NT2/D1 (cell line): ENCODE results near the gene MFNG.

ENCODE experiments used
- YY1 ChIP-seq: IDR thresholded peaks from 2 replicates; pipeline ENCODE4 v1.6.1; 2011; ENCODE audit not compliant: insufficient read length, insufficient read depth
- ZNF274 ChIP-seq: IDR thresholded peaks from 2 replicates; pipeline ENCODE4 v1.6.1; 2011; ENCODE audit warnings: mild to moderate bottlenecking, low read depth, low read length

GRCh38 chr22:37481347-37481907 lies 4.8 kb downstream of the MFNG start:
- TF ChIP-seq ZNF274 (no peak), YY1 (no peak)
